AG09319 (cell line): ENCODE results near the gene BRF1.
"Not testable (repeated sequence)": the region's sequence is repeated elsewhere in the genome, so short reads cannot be mapped to it uniquely, and the experiment has no call there.

Source experiments
- DNase-seq: peaks from one replicate; pipeline ENCODE4 v3.0.0-alpha.2; 2010; ENCODE audit warnings: low read depth; ENCODE audit errors: extremely low read depth
- TF ChIP-seq, protein P1 (sequence below): IDR thresholded peaks from 2 replicates; pipeline ENCODE4 v1.5.1; 2011; ENCODE audit warnings: low read depth, mild to moderate bottlenecking, inconsistent platforms, low read length, moderate library complexity

BRF1 gene

DNA sequence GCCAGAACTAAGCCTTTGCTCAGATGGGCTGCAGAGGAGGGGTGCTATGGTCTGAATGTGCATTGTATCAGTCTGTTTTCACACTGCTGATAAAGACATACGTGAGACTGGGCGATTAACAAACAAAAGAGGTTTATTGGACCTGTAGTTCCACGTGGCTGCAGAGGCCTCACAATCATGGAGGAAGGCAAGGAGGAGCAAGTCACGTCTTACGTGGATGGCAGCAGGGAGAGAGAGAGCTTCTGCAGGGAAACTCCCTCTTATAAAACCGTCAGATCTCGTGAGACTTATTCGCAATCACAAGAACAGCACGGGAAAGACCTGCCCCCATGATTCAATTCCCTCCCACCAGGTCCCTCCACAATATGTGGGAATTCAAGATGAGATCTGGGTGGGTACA is 3.8 kb upstream of the BRF1 start:
- no peak for DNase-seq
- TF ChIP-seq, protein P1, sequence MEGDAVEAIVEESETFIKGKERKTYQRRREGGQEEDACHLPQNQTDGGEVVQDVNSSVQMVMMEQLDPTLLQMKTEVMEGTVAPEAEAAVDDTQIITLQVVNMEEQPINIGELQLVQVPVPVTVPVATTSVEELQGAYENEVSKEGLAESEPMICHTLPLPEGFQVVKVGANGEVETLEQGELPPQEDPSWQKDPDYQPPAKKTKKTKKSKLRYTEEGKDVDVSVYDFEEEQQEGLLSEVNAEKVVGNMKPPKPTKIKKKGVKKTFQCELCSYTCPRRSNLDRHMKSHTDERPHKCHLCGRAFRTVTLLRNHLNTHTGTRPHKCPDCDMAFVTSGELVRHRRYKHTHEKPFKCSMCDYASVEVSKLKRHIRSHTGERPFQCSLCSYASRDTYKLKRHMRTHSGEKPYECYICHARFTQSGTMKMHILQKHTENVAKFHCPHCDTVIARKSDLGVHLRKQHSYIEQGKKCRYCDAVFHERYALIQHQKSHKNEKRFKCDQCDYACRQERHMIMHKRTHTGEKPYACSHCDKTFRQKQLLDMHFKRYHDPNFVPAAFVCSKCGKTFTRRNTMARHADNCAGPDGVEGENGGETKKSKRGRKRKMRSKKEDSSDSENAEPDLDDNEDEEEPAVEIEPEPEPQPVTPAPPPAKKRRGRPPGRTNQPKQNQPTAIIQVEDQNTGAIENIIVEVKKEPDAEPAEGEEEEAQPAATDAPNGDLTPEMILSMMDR, result no peak

DNA sequence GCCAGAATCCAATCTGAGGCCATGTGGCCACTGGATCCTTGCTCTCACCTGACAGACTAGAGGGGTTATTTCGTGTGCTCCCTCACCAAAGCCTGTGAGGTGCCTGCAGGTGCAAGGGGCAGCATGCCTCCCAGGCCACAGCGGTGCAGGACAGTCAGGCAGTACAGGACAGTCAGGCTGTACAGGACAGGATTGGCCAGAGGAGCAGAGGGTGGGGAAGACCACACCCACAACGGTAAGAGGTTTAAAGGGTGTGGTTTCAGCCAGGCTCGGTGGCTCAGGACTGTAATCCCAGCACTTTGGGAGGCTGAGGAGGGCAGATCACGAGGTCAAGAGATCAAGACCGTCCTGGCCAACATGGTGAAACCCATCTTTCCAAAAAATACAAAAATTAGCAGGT is 3.1 kb upstream of the BRF1 start:
- no peak for DNase-seq
- TF ChIP-seq, protein P1, result no peak

DNA sequence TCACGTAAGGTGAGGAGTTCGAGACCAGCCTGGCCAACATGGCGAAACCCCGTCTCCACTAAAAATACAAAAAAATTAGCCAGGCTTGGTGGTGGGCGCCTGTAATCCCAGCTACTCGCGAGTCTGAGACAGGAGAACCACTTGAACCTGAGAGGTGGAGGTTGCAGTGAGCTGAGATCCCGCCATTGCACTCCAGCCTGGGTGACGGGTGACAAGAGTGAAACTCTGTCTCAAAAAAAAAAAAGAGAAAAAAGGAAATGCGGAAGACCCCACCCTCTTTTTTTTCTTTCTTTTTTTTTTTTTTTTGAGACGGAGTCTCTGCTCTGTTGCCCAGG is 1.1 kb upstream of the BRF1 start:
- not testable (repeated sequence) for DNase-seq

DNA sequence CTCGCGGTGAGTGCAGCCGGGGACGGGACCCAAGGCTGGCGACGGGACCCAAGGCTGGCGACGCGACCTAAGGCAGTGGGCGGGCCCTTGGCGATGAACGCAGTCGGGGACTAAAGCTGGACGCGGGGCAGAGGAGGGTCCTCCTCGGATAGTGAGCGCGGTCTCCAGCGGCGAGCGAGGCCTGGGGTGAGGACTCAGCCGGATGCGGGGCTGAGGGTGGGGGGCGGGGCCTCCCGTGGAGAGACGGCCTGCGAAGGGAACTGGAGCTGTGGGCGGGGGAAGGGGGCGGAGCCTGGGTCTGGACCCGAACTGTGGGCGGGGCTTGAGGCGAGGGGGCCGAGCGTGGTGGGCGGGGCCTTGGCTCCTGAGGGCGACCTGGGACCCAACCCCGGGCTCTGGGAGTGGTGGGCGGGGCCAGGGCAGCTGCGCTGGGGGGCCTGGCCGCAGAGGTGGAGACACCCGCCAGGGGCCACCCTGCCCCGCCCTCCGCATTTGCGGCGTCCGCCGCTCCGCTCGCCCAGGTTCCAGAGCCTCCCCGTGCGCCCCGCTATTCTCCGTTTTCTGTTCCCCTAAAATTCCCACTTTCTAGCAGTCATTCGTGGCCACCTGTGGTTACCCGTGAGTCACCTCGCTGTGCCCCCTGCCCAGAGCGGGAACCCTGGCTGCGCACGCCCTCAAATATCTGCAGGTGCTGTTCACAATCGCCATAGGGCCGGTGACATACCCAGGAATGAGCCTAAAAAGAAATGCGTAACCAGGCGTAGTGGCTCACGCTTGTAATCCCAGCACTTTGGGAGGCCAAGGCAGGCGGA is 508 bp upstream of the BRF1 start:
- TF ChIP-seq, protein P1, result no peak
- DNase-seq, result peak; percentile 80

DNA sequence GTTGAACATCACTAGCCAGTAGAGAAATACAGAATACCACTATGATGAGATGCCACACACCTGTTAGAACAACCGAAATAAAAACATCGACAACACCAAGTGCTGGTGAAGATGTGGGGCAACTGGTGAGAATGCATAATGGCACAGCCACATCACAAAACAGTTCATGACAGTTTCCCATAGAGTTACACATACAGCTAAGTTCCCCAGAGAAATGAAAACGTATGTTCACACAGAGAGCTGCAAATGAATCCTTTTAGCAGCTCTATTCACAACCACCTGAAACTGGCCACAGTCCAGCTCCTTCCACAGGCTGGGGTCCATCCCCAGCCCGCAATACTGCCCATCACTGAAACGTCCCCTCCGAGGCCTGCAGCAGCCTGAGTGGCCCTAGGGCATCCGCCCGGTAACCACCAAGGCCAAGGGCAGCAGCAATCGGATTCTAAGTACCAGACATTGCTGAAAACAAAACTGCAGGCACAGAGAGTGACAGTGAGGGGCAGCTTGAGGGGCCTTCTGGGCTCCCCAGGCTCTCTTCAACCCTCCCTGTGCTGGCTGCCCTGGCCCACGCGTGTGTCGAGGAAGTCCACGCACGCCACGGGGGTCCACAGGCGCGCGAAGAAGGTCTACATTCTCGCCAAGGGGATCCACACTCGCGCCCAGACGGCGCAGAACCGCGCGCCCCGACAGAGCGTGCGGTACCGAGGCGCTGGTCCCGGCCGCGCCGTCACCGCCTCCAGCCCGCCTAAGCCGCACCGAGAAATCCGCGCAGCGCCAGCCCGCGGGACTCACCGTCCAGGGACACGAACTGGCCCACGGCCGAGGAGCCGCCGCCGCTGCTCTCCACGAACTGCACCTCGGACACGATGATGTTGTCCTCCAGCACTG is 903 bp downstream of the BRF1 start:
- TF ChIP-seq, protein P1, result no peak
- no peak for DNase-seq

DNA sequence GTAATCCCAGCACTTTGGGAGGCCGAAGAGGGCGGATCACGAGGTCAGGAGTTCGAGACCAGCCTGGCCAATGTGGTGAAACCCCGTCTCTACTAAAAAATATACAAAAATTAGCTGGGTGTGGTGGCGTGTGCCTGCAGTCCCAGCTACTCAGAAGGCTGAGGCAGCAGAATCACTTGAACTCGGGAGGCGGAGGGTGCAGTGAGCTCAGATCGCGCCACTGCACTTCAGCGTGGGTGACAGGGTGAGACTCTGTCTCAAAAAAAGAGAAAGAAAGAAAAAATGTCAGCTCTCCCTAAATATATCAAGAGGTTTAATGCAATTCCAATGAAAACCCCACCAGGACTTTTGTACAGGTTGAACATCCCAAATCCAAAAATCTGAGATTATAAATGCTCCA is 3.5 kb downstream of the BRF1 start:
- not testable (repeated sequence) for DNase-seq

DNA sequence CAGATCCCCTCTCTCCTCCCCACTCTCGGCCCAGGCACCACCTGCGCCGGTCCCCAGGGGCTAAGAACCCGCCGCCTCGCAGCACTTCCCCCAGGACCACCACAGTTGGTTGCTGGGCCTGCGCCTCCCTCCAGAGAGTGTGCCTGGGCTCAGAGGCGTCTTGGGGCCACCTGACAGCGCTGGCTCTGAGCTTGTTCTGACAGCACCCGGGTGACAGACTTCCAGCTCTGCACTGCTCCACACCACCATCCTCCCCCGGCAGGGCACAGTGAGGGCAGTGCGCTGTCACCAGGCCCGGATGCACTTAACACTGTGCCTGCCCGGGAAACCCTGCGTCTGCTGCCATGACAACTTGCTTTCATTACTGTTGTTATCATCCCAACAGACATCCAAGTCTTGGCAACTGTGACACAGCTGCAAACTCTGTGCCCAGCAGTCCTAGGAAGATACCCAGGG is 6.6 kb downstream of the BRF1 start:
- TF ChIP-seq, protein P1, result no peak
- no peak for DNase-seq
